ENCODE data around the gene TEX261.
A peak's percentile ranks its signal among the peaks of the same experiment; 100 is the strongest.

TEX261 gene

DNA sequence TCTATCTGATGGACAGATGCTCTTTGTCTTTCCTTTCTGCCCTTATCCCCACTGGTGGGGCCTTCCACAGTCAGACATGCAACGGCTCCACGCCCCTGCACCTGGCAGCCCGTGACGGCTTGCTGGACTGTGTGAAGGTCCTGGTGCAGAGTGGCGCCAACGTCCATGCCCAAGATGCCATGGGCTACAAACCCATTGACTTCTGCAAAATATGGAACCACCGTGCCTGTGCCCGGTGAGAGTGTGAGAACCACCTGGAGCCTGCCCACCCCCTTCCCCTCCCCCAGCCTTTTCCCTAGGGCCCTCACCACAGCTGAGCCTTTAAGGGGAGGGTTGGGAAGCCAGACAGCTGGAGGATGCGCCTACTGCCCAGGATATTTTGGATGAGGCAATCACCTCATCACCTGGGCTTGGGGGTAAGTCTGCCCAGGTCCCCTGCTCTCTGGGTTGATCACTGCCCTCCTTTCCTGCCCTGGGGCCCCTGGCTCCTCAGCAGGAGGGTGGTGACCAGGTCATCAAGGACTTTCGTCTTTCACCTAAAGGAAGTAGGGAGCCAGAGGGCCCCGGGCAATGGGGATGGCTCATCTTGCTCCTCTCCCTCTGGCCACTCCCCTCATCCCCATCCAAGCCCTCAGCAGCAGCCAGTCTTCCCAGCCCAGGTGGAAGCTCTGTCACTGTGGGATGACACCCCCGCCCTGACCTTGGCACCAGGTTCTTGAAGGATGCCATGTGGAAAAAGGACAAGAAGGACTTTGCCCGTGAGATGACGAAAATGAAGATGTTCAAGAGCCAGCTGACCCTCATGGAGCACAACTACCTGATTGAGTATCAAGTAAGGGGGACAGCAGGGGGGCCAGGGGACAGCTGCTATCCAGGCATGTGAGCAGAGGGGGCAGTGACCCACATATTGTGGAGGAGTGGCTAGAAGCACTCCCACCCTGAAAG lies 12.5 kb downstream of the TEX261 start:
- DNase-seq (ENCODE audit: low spot score) = no peak

DNA sequence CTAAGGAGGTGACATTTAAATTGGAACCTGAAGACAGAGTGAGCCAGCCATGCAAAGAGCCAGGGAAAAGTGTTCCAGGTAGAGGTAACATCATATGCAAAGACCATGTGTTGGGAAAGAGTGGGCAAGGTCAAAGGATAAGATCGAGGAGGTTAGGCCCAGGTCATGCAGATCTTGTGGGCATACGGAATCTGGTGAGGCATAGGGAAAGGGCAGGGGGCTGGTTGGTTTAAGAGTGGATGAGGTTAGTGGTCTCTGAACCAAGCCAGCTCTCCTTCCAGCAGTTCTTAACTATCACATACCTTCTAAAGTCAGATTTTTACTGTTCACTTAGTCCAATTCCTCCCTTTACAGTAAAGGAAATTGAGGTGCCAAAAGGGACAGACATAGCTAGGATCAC lies 13.3 kb downstream of the TEX261 start:
- no peak for DNase-seq (ENCODE audit: low spot score)

DNA sequence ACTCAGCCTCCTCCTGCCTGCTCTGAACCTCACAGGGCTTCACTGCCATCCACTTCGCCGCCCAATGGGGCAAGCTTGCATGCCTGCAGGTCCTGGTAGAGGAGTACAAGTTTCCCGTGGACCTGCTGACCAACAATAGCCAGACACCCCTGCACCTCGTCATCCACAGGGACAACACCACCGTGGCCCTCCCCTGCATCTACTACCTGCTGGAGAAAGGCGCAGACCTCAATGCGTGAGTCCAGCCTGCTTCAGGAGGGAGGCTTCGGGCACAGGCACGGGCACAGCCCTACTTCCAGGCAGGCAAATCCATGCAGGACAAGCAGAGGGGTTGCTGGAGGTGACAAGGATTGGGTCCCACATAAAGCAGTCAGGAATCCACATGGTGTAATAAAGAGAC lies 15.0 kb downstream of the TEX261 start:
- DNase-seq (ENCODE audit: low spot score) = no peak

DNA sequence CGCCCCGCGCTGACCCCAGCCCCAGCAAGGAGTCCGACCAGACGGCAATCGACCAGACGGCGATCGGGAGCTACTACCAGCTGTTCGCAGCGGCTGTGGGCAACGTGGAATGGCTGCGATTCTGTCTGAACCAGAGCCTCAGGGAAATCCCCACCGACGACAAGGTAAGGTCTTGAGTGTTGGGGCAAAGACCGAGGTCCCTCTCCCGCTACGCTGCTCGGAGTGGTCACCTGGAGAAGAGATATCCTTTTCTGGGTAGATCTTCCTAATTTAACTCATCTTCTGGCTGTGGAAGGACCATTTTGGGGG lies 15.5 kb downstream of the TEX261 start:
- DNase-seq (ENCODE audit: low spot score) = no peak

DNA sequence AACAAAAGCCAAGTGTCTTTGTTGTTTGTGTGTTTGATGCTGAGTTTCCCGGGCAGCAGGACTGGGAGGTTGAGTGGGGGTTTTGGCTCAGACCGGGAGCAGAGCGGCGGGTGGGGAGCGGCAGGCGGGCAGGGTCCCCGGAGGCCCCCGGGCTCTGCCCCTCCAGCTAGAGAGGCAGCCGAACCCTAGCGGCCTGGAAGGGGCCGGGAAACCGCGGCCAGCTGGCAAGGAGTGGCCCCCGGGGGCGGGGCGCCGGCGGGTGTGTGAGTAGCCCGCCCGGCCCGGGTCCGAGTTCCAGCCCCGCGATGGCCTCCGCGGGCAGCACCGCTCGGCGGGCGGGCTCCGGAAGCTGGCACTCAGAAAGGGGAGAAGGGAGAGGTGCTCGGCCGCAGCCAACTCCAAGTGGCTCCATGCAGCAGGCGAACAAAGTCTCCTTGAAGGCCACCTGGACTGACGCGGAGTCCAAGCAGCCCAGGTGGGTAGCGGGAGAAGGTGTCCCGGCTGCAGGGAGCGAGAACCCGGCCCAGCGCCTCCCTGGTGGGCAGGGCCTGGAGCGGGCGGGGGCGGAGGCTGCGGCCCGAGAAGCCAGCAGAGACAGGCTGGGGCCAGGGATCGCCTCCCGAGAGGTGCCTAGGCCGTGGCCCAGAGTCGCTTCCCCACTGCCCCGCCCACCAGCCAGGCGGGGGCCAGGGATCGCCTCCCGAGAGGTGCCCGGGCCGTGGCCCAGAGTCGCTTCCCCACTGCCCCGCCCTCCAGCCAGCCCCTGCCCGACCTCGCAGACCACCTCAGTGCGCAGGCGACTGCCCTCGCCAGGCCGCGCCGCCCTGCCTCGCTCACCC lies 16.1 kb downstream of the TEX261 start, which contains the start of gene ANKRD53:
ANKRD53 (plus strand) TSS at position 290 of the 839 bp plus-strand sequence; CDS start at position 306, 16 bp downstream.
- DNase-seq (ENCODE audit: low spot score) = peak; percentile 71

DNA sequence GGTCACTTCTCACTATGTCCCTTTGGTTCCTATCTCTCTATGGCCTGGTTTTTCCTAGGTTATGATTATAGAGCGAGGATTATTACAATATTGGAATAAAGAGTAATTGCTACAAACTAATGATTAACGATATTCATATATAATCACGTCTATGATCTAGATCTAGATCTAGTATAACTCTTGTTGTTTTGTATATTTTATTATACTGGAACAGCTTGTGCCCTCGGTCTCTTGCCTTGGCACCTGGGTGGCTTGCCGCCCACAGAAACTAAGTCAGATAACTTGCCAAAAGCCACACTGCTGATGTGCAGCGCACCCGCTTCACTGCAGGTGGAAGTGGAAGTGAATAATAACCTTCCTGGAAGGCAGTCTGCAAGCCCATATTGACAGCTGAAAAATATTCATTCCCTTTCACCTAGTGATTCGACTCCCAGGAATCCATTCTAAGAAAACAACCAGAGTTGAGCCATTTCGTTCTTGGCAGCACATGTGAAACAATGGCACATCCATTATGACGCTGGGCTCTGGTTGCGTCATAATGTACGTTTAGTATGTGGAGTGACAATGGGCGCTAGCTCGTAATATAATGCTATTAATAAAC lies 17.0 kb downstream of the TEX261 start:
- peak; percentile 88 for DNase-seq (ENCODE audit: low spot score)

DNA sequence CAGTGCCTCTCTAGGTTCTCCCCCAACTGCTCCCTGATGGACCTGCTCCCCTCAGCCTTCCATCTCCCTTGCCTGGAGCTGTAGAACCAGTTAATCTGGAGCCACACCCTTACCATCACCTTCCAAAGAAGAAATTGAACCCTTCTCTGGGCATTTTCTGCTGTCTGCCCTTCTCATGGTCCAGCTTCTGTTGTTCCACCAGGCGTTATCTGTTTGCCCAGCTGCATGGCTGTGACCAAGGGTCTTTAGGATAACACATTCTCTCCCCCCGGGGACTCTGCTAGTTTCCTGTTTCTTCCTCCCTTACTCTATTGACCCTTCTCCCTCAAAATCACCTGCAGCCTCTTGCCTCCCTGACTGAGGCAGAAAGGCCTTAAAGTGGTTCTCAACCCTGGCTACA lies 19.4 kb downstream of the TEX261 start:
- DNase-seq (ENCODE audit: low spot score) = no peak

DNA sequence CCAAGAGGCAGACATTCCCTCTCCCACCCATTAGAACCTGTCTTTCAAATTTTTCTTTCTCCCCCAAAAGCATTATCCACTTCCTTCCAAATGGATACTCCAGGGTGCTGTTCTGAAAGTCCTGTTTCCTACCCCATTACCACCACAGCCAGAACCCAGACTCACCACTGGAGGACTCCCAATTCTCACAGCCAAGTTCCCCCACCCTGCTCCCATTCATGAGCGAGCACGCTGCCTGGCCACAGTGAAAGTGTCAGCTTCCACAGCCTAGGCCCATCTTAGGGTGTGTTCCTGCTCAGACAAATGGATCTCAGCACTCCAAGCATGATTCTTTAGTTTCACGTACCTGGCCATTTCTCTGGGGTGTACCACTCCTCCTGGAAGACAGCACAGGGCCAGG lies 20.1 kb downstream of the TEX261 start:
- DNase-seq (ENCODE audit: low spot score) = peak; percentile 2

DNA sequence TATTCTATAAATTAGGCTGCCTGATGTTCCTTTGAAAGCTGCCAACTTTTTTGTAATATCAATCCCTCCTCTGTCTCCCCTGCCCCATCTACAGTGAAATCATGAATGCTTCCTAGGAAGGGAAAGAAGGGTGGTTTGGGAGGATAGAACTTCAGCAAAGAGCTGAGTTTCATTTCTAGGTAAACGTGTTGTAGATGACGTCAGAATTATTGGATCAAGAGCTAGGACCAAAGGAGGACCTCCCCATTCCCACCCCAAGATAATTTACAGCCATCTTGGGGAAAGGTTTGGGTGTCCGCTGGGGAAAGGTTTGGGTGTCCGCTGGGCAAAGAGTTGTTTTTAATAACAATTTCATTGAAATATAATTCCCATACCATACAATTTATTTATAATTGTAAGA lies 27.5 kb downstream of the TEX261 start:
- DNase-seq (ENCODE audit: low spot score) = no peak

DNA sequence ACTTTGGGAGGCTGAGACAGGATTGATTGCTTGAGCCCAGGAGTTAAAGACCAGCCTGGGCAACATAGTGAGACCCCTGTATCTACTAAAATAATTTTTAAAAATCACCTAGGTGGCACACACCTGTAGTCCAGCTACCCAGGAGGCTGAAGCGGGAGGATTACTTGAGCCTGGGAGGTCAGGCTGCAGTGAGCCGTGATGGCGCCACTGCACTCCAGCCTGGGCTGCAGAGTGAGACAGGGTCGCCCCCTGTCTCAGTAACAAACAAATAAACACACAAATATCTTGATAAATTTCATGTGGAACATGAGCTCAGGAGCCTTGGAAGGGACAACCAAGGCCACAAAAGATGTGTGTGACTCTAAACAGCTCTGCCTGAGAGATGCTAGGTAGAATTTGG lies 28.0 kb downstream of the TEX261 start:
- no peak for DNase-seq (ENCODE audit: low spot score)

DNA sequence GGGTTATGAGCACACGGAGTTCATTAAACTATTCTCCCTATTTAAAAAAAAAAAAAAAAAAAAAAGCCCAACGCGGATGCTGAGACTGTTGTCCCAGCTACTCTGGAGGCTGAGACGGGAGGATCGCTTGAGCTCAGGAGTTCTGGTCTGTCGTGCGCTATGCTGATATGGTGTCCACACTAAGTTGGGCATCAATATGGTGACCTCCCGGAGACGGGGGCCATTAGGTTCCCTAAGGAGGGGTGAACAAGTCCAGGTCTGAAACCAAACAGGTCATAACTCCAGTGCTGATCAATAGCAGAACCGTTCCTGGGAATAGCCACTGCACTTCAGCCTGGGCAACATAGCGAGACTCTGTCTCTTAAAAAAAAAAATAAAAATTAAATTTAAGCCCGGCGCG lies 29.2 kb downstream of the TEX261 start:
- DNase-seq (ENCODE audit: low spot score) = no peak

DNA sequence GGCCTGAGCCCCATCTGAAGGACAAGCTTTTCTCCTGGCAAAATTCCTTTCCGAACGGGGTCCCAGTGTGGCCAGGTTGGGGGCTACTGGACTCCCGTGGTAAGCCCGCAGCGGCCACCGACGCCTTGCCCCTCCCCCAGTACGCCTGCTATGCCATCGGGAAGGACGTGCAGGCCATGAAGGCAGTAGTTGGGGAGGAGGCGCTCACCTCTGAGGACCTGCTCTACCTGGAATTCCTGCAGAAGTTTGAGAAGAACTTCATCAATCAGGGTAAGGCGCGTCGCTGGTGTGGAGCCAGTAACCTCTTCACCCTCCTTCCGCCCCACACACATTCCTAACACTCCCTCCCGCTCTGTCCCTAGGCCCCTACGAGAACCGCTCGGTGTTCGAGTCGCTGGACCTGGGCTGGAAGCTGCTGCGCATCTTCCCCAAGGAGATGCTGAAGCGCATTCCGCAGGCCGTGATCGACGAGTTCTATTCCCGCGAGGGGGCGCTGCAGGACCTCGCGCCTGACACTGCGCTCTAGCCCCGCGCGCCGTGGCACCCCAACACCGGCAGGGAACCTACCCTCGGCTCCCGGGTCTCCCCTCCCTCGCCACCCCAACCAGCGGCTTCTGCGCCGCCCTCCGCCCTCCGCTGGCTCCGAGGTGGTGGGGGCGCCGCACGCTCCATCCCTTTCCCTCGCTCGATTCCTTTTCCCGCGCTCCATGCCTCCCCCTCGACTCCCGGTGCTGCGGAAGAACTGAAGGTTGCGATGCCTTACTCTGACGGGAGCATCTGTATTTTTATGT lies 29.9 kb downstream of the TEX261 start:
- DNase-seq (ENCODE audit: low spot score) = peak; percentile 82

DNA sequence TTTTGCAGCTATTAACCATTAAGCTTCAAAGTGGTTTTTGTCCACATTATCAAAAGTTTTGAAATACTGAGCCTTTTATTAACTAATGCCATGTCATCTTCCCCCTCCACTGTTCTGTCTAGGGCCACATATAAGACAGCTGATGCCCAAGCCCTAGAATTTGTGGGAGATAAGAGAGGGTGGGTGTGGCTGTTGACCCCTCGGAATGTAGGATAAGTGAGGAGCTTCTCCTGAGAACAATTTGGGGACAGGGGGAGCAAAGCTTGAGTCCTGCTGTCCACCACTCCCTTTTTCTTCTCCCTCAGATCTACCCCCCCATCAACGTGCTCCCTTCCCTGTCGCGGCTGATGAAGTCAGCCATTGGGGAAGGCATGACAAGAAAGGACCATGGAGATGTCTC lies 30.5 kb downstream of the TEX261 start:
- no peak for DNase-seq (ENCODE audit: low spot score)

DNA sequence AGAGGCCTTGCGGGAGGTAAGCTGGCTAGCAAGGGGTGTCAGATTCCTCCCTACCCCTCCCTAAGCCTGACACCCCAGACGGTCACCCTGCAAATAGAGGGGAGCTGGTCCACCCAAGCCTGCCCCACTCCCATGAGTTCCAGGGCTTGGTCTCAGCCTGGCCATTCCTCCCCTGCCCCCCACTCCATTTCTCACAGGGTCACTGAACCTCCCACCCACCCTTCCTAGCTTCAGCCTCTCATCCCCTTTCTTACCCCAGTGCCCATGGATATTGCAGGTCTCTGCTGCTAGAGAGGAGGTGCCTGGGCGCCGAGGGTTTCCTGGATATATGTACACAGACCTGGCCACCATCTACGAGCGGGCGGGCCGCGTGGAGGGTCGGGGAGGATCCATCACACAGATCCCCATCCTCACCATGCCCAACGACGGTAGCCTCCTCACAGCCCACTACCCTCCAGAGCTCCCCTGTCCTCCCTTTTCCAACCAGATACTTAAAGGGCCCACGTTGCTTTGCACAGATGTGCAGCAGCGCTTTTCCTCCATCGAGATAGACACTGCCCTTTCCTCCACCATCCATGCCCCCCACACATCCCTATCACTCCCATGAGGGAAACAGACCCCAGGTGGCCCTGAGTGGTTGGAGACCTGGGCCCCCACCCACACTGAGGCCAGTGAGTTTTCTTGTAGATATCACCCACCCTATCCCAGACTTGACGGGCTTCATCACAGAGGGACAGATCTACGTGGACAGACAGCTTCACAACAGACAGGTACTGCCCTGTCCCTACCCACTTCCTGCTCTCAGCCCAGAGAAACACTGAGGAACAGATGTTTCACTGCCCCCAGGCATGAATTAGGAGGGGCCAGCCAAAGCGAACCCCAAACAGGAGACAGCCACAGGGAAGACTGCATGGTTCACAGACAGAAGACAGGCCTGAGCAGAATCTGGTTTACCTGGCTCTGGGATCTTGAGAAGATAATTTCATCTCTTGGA lies 31.5 kb downstream of the TEX261 start:
- no peak for DNase-seq (ENCODE audit: low spot score)

DNA sequence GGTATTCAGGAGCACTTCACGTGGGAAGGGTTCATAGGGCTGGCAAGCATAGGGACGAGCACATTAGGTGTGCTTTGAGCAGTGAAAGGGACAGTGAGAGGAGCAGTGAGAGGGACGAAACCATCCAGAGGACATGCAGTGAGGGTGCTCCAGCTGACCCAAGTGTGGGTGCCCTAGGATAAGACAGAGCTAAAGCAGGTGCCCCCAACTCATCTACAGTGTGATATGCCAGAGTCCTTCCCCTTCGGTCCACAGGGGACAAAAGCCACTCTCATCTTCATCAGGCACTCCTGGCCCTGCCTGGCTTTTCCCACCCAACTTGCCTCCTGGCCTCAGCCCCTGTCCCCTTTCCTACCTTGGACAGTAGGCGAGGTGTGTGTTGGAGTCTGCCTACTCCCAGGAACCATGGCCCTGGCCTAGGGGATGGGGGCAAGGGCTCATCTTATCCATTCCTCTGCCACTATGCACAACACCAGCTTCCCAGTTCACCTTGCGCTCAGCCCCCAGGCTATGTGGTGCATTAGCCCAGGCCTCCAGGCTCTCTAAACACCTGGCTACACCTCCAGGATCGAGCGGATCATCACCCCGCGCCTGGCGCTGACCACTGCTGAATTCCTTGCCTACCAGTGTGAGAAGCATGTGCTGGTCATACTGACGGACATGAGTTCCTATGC lies 32.3 kb downstream of the TEX261 start:
- no peak for DNase-seq (ENCODE audit: low spot score)

DNA sequence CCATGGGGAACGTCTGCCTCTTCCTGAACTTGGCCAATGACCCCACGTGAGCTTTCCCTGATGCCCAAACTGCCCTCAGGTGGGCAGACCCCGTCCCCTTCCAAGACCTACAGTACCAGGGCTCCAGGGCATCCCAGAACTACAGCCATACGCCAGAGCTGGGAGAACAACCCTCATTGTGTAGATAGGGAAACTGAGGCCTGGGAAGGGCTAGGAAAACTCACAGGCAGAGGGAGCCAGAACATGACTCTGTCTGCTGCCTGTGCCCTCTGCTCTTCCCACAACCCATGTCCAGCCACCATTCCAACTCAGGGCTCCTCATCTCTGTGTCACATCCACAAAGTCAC lies 33.1 kb downstream of the TEX261 start:
- DNase-seq (ENCODE audit: low spot score) = no peak

DNA sequence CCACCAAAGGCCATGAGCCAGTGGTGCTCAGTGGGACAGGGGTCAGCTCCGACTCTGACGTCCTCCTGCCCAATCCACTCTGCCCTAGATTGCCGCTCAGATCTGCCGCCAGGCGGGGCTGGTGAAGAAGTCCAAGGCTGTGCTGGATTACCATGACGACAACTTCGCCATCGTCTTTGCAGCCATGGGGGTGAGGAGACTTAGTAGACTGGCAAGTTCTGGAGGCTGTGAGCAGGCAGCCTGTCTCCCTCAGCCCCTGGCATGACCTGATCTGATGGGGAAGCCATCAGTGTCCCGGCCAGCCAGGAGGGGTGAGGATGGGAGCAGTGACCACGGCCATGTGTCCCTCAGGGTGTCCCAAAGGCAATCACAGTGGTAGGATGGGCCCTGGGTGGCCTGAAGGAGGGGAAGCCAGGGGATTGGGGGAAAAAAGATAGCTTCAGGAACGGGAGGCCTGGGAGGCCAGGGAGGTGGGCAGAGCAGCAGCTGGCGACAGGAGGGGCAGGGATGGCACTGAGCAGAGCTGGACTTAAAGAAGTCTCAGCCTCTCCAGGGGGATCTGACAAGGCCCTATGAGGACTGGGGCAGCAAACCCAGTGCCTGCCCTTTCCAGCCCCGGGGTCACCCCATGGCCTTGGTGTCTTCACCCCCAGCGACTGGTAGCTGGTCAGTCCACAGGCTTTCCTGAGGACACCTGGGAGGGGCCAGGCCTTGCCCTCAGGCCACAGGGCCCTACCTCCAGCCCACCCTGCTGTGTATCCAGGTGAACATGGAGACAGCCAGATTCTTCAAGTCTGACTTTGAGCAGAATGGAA lies 33.6 kb downstream of the TEX261 start:
- DNase-seq (ENCODE audit: low spot score) = peak; percentile 11

DNA sequence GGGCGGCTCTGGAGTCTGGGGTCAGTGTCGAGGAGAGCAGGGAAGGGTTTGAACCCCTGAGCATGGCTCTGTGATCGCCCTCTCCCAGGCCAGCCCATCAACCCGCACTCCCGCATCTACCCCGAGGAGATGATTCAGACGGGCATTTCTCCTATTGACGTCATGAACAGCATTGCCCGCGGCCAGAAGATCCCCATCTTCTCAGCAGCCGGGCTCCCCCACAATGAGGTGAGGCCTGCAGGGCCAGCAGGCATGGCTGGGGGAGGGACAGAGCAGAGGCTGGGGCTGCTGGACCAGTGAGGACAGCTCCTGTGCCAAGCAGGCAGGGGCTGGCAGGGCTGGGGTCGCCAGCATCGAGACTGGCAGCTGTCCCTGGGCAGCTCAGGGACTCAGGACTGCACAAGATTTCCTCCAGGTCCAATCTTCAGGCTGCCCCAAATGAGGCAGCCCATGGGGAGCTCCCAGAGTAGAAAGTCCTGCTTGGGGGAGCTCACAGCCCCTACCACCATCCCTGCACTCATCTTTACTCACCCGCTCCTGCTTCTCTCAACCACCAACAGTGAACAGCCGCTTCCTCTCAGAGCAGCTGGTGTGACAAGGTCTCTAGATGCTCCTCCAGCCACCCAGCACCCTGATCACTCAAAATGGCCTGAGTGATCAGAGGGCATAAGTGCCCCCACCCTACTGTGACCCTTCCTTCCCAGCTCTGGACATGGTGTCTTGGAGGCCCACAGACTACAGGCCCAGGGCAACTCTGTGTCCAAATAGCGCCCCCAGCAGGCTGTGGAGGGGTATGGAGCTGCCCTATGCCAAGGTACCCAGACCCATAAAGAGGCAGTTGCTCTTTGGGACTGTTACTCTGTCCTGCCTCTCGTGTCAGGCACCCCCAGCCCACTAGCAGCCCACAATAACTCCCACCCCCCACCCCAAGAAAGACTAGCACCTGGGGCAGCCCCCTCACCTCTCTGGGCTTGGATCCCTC lies 34.5 kb downstream of the TEX261 start:
- peak; percentile 2 for DNase-seq (ENCODE audit: low spot score)

Measured in AG08396 (cell line).